HepG2 (cell line): Measurements from ENCODE around the gene FXN. TPM values are rescaled to one million over a fixed set of nuclear protein-coding genes. Genes with fewer than 3 reads are reported as not detected.

Experiments
- AFF4 ChIP-seq: sonication (generic); formaldehyde crosslinking; IDR thresholded peaks from 2 replicates; pipeline ENCODE4 v1.4.0; 2020; ENCODE audit warnings: missing genetic modification reagents
- HDAC6 ChIP-seq: fragments of 200-600 bp; sonication (generic); IDR thresholded peaks from 2 replicates; pipeline ENCODE4 v1.7.0; 2017; ENCODE audit warnings: mild to moderate bottlenecking, antibody characterized with exemption, low read length, low read depth
- HNRNPL ChIP-seq: fragments of 200-400 bp; formaldehyde crosslinking; IDR thresholded peaks from 2 replicates; pipeline ENCODE4 v1.6.1; 2017; ENCODE audit warnings: mild to moderate bottlenecking, low read depth, low read length
- RAD21 ChIP-seq: fragments of 450-650 bp; formaldehyde crosslinking; IDR thresholded peaks from 2 replicates; pipeline ENCODE4 v1.5.0; 2020; ENCODE audit warnings: mild to moderate bottlenecking
- RFX5 ChIP-seq: IDR thresholded peaks from 2 replicates; pipeline ENCODE4 v1.6.1; 2011; ENCODE audit warnings: low read depth, low read length, improper control_type of control experiment
- ZMAT5 ChIP-seq: sonication (generic); formaldehyde crosslinking; IDR thresholded peaks from 2 replicates; pipeline ENCODE4 v1.5.0; 2020; ENCODE audit warnings: mild to moderate bottlenecking, low read depth, missing genetic modification reagents, borderline replicate concordance
- ZNF260 ChIP-seq: sonication (generic); formaldehyde crosslinking; IDR thresholded peaks from 2 replicates; pipeline ENCODE4 v1.4.0; 2020; ENCODE audit warnings: missing genetic modification reagents, low read depth, mild to moderate bottlenecking, borderline replicate concordance
- ZNF34 ChIP-seq: sonication (generic); formaldehyde crosslinking; IDR thresholded peaks from 2 replicates; pipeline ENCODE4 v1.4.0; 2020; ENCODE audit warnings: mild to moderate bottlenecking, missing genetic modification reagents, borderline replicate concordance
- polyA plus RNA-seq, 8 experiments: library from polyadenylated mRNA; depleted of rRNA in 3 of 8; stranded (reverse) in 7 of 8; unstranded in 1 of 8; fragments of >200 nt; fragmentation: Illumina TruSeq in 4 of 8; extraction: Trizol in 4 of 8; gene quantifications; 2 replicates each; pipeline versions ENCODE4 v1.2.1 to v1.2.3, GENCODE V29; 2011 to 2016; ENCODE audit warnings: low read depth in 4 of 8, missing spikeins in 1 of 8, mixed read lengths in 1 of 8; ENCODE audit not compliant: insufficient read depth in 1 of 8
- total RNA-seq, 5 experiments: library from RNA; depleted of rRNA; stranded (reverse); fragments of >200 nt; fragmentation: Illumina TruSeq; extraction: Trizol; gene quantifications; 2 replicates each; pipeline ENCODE4 v1.2.3, GENCODE V29; 2016; ENCODE audit warnings: low read depth in 1 of 5
- TF ChIP-seq, protein P1 (sequence below): IDR thresholded peaks from 2 replicates; pipeline ENCODE4 v1.6.1; 2016; ENCODE audit warnings: low read depth, control low read depth
- TF ChIP-seq, protein P2 (sequence below): sonication (generic); formaldehyde crosslinking; IDR thresholded peaks from 2 replicates; pipeline ENCODE4 v1.4.0; 2020; ENCODE audit warnings: low read depth, mild to moderate bottlenecking, missing genetic modification reagents
- TF ChIP-seq, protein P3 (sequence below), 2 experiments: sonication (generic) in 1 of 2; formaldehyde crosslinking in 1 of 2; IDR thresholded peaks; 2 replicates each; pipeline versions ENCODE4 v1.5.1 to v1.6.1; 2011 to 2020; ENCODE audit warnings: borderline replicate concordance in 1 of 2, low read depth in 1 of 2, low read length in 1 of 2, mild to moderate bottlenecking in 1 of 2, missing genetic modification reagents in 1 of 2, moderate library complexity in 1 of 2

Gene FXN
- total and polyA plus RNA-seq, 2 of the 13 experiments (the other 11 are each of a cell fraction or from before 2014, with no cell fraction given): 24.1 to 26.0 TPM

DNA sequence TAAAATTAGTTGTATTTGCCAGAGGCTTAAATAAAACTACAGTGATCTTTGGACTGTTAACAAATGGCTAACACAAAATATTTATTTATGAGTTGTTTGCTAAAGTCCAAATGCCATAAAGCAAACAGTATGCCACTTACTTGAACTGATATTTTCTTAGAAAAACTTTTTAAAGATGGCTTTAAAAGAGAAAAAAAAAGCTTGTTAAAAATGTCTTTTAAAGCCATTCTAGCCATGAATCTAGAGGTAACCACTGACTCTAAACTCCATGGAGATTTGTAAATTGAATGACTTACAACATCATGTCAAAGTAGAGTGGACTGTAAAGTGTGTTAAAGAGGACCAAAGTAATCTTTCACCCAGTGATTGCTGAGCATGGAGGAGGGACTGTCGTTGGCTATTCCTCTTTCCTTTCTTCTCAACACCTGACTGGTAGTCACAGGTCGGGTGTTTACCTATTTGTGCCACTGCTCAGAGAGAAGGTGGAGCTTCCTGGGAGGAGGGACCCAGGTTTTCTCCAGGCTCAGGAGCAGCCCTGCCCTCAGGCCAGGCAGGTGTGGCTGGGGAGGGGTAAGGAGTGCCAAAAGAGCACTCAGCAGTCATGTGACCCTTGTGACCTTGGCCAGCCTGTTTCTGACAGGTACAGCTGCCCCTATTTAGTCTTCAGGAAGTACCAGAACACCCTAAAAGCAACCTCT, 69.4 kb downstream of the FXN start (continued):
- TF ChIP-seq HDAC6 (no peak), RAD21 (no peak), AFF4 (CRISPR knock-in tag) (no peak), HNRNPL (no peak), ZNF34 (CRISPR knock-in tag) (no peak), ZMAT5 (CRISPR knock-in tag) (no peak), RFX5 (peak; percentile 92), ZNF260 (CRISPR knock-in tag) (no peak)
- TF ChIP-seq, protein P1, sequence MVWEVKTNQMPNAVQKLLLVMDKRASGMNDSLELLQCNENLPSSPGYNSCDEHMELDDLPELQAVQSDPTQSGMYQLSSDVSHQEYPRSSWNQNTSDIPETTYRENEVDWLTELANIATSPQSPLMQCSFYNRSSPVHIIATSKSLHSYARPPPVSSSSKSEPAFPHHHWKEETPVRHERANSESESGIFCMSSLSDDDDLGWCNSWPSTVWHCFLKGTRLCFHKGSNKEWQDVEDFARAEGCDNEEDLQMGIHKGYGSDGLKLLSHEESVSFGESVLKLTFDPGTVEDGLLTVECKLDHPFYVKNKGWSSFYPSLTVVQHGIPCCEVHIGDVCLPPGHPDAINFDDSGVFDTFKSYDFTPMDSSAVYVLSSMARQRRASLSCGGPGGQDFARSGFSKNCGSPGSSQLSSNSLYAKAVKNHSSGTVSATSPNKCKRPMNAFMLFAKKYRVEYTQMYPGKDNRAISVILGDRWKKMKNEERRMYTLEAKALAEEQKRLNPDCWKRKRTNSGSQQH: 0 out of 2 replicates have a peak, but pooled peaks have one; percentile 25
- TF ChIP-seq, protein P2, sequence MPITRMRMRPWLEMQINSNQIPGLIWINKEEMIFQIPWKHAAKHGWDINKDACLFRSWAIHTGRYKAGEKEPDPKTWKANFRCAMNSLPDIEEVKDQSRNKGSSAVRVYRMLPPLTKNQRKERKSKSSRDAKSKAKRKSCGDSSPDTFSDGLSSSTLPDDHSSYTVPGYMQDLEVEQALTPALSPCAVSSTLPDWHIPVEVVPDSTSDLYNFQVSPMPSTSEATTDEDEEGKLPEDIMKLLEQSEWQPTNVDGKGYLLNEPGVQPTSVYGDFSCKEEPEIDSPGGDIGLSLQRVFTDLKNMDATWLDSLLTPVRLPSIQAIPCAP (CRISPR knock-in tag): no peak
- TF ChIP-seq, protein P3, sequence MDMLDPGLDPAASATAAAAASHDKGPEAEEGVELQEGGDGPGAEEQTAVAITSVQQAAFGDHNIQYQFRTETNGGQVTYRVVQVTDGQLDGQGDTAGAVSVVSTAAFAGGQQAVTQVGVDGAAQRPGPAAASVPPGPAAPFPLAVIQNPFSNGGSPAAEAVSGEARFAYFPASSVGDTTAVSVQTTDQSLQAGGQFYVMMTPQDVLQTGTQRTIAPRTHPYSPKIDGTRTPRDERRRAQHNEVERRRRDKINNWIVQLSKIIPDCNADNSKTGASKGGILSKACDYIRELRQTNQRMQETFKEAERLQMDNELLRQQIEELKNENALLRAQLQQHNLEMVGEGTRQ (IDR thresholded peaks at IDR 0.05; ENCODE audit: low read depth, low read length): no peak
- TF ChIP-seq, protein P3 (CRISPR knock-in tag; IDR thresholded peaks at IDR 0.05; ENCODE audit: borderline replicate concordance): peak; percentile 74; the same call in 1 of the 2 replicates
